Measurements from ENCODE around the gene TMEM273. TPM values are rescaled to one million over a fixed set of nuclear protein-coding genes. Genes with fewer than 3 reads are reported as not detected.

TMEM273 gene
- total and polyA plus RNA-seq, 10 of the 15 experiments (the other 5 are each of a cell fraction or from before 2014, with no cell fraction given): 10.3 to 46.3 (median 26.4) TPM

- TF ChIP-seq SIX5 (IDR thresholded peaks at IDR 0.05; ENCODE audit: low read depth, low read length, severe bottlenecking): no peak
- TF ChIP-seq BCL3 (IDR thresholded peaks at IDR 0.05; ENCODE audit: borderline replicate concordance, insufficient read depth, low read depth, low read length, poor library complexity, severe bottlenecking): no peak
- TF ChIP-seq, protein P1, sequence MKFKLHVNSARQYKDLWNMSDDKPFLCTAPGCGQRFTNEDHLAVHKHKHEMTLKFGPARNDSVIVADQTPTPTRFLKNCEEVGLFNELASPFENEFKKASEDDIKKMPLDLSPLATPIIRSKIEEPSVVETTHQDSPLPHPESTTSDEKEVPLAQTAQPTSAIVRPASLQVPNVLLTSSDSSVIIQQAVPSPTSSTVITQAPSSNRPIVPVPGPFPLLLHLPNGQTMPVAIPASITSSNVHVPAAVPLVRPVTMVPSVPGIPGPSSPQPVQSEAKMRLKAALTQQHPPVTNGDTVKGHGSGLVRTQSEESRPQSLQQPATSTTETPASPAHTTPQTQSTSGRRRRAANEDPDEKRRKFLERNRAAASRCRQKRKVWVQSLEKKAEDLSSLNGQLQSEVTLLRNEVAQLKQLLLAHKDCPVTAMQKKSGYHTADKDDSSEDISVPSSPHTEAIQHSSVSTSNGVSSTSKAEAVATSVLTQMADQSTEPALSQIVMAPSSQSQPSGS (IDR thresholded peaks at IDR 0.05; ENCODE audit: low read length): no peak
- no peak for TF ChIP-seq WRNIP1 (IDR thresholded peaks at IDR 0.05; ENCODE audit: borderline replicate concordance, low read depth, low read length)
- TF ChIP-seq KDM1A (IDR thresholded peaks at IDR 0.05; ENCODE audit: borderline replicate concordance): no peak
- TF ChIP-seq PAX5 (IDR thresholded peaks at IDR 0.05; ENCODE audit: borderline replicate concordance, low read depth, low read length): no peak
- no peak for TF ChIP-seq MTA3 (IDR thresholded peaks at IDR 0.05; ENCODE audit: borderline replicate concordance, low read length)
- TF ChIP-seq GABPA (IDR thresholded peaks at IDR 0.05; ENCODE audit: low read depth): no peak
- TF ChIP-seq FOXK2 (IDR thresholded peaks at IDR 0.05): no peak
- TF ChIP-seq RB1 (IDR thresholded peaks at IDR 0.05; ENCODE audit: borderline replicate concordance): no peak
Measured at GRCh38 chr10:49225218-49225876, 37.2 kb upstream of the TMEM273 start (continued).

GRCh38 chr10:49223205-49223604, 35.0 kb upstream of the TMEM273 start:
- Histone ChIP-seq H4K20me1 (ENCODE audit: control insufficient read depth, insufficient read depth) (no peaks in the 10 kb centered on the region), H3K27me3 (replicated peaks in 1 of 2; ENCODE audit: control insufficient read depth in 2 of 2, insufficient read depth in 2 of 2, low read length in 1 of 2) (no peaks in the 10 kb centered on the region; a peak in 3 of 4 replicates), H2AFZ (ENCODE audit: control insufficient read depth, low read depth, low read length) (no peak overlapping the region), H3K27ac (ENCODE audit: control insufficient read depth, insufficient read depth) (no peak overlapping the region), H3K4me2 (ENCODE audit: control insufficient read depth, insufficient read depth) (no peak overlapping the region), H3K4me3 (no peak overlapping the region), H3K4me1 (ENCODE audit: control insufficient read depth, insufficient read depth, low read length) (no peaks in the 10 kb centered on the region), H3K79me2 (ENCODE audit: control insufficient read depth, insufficient read depth, low read length) (no peaks in the 10 kb centered on the region), H3K9ac (ENCODE audit: control insufficient read depth, insufficient read depth, low read length) (no peak overlapping the region), H3K9me3 (replicated peaks; ENCODE audit: control insufficient read depth, insufficient read depth, low read length) (no peaks in the 10 kb centered on the region; the same call in 2 of the 3 replicates), H3K36me3 (ENCODE audit: control insufficient read depth in 2 of 2, insufficient read depth in 2 of 2, low read length in 1 of 2) (no peaks in the 10 kb centered on the region)
- no peak for DNase-seq (ENCODE audit: low read depth, low spot score)
- ChIA-PET SMC1A (ENCODE audit: uncharacterized antibody, unreplicated experiment) (no interaction called here), POLR2A (no interaction called here), RAD21 (ENCODE audit: unreplicated experiment) (no interaction called here), CTCF (no interaction called here)
- intact Hi-C loops (cut with micrococcal nuclease; ENCODE audit: unreplicated experiment): no loop called here
- in situ Hi-C loops (cut with MboI): no loop called here
- no peak for ATAC-seq
- no peak for FAIRE-seq
- no TSS peak for BruUV-seq (replicated peaks)
- TF ChIP-seq NR2F1 (conservative IDR thresholded peaks at IDR 0.05) (no peak), SMARCA5 (IDR thresholded peaks at IDR 0.05) (no peak), WRNIP1 (IDR thresholded peaks at IDR 0.05; ENCODE audit: borderline replicate concordance, low read depth, low read length) (no peak), ZBED1 (IDR thresholded peaks at IDR 0.05; ENCODE audit: borderline replicate concordance) (no peak), TAF1 (IDR thresholded peaks at IDR 0.05; ENCODE audit: borderline replicate concordance, low read depth, low read length) (no peak), MYC (IDR thresholded peaks at IDR 0.05; ENCODE audit: insufficient read depth, insufficient read length, insufficient replicate concordance, low read length, severe bottlenecking) (no peak), SREBF2 (IDR thresholded peaks at IDR 0.05; ENCODE audit: low read length) (no peak), CHD4 (IDR thresholded peaks at IDR 0.05) (no peak), RUNX3 (IDR thresholded peaks at IDR 0.05; ENCODE audit: low read length) (no peak), HDGF (IDR thresholded peaks at IDR 0.05) (no peak), RB1 (IDR thresholded peaks at IDR 0.05; ENCODE audit: borderline replicate concordance) (no peak), ZSCAN29 (IDR thresholded peaks at IDR 0.05) (no peak), MAX (IDR thresholded peaks at IDR 0.05; ENCODE audit: low read depth, low read length) (no peak), RAD21 (IDR thresholded peaks at IDR 0.05; ENCODE audit: insufficient read depth, low read depth, low read length) (no peak), CBFB (IDR thresholded peaks at IDR 0.05; ENCODE audit: low read depth) (no peak)

All from GM12878 (cell line).